Spleen (tissue), 7 donors: ENCODE results near the gene ZNF831.

Source experiments
- CTCF ChIP-seq, 11 experiments: fragments of 200-600 bp in 7 of 11; fragments of 450-650 bp in 4 of 11; sonication (generic) in 4 of 11; IDR thresholded peaks in 8 of 11; conservative IDR thresholded peaks in 3 of 11; 1 replicate in 7 of 11; 2 replicates in 4 of 11; pipeline versions ENCODE4 v1.4.0 to v1.8.0; 2016 to 2021; ENCODE audit warnings: antibody characterized with exemption in 11 of 11, inconsistent platforms in 4 of 11, mild to moderate bottlenecking in 1 of 11
- POLR2A ChIP-seq, 3 donors: fragments of 450-650 bp; IDR thresholded peaks; one replicate each; pipeline ENCODE4 v1.5.1; 2017; ENCODE audit warnings: antibody characterized with exemption in 3 of 3, mild to moderate bottlenecking in 1 of 3
- donor health status: DM: no; HTN: no; CAD: no; lungs with moderate emphysema.
- donor health status: DM: no; HTN: no; CAD: no.
- donor health status: DM: no; HTN: no; CAD: no.

GRCh38 chr20:59247731-59248684, 84.4 kb downstream of the ZNF831 start:
- TF ChIP-seq CTCF (IDR thresholded peaks at IDR 0.05 in 8 of 11, conservative IDR thresholded peaks at IDR 0.05 in 3 of 11), result no peak
- no peak for TF ChIP-seq POLR2A (IDR thresholded peaks at IDR 0.05)
